ENCODE results near the gene ELP5.

DNA sequence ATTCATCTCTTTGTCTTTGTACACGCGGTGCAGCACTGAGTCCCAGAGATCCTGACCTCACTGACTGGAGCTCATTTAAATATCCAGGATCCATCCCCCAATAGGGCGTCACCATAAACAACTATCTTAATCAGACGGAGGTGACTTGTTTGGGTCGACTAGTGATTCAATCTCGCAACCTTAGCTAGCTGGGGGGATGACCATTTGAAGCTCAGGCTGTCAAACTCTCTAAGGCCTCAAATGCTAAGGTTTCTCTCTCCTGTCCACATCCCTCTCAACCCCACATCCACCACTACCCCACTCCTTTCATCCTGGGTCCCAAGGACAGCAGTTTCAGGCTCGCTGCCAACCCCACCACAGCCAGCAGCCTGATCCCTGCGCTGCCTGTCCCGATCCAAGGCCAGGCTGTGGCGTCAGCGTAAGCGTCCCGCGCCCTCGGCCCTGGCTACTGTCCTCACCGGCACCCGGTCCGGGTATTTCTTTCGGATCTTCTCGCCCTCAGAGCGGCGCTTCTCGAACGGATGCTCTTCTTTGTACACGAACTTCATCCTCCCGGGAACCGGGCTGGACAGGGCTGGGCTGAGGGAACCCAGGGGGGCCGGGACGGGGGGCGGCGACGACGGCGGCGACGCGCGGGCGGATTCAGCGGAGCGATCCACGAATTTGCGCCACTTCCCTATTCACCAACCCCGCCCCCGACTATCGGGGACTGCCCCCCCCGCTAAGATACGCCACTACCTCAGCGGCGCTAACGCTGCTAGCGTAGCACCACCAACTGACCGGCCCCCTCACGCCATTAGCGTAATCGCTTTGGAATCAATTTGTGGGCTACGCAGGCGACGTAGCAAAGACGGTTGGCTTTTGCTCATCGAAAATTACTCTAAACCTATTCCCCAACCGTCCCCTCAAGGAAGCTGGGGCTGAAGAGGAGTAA is 10.0 kb upstream of the ELP5 start, which contains the start of gene GABARAP:
- TF ChIP-seq, protein P1, sequence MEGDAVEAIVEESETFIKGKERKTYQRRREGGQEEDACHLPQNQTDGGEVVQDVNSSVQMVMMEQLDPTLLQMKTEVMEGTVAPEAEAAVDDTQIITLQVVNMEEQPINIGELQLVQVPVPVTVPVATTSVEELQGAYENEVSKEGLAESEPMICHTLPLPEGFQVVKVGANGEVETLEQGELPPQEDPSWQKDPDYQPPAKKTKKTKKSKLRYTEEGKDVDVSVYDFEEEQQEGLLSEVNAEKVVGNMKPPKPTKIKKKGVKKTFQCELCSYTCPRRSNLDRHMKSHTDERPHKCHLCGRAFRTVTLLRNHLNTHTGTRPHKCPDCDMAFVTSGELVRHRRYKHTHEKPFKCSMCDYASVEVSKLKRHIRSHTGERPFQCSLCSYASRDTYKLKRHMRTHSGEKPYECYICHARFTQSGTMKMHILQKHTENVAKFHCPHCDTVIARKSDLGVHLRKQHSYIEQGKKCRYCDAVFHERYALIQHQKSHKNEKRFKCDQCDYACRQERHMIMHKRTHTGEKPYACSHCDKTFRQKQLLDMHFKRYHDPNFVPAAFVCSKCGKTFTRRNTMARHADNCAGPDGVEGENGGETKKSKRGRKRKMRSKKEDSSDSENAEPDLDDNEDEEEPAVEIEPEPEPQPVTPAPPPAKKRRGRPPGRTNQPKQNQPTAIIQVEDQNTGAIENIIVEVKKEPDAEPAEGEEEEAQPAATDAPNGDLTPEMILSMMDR (IDR thresholded peaks at IDR 0.05; ENCODE audit: extremely low read depth in 1 of 2, insufficient read depth in 1 of 2, low read depth in 1 of 2, low read length in 2 of 2): no peak
- peak; percentile 60 for TF ChIP-seq POLR2A (IDR thresholded peaks at IDR 0.05; ENCODE audit: low read depth, low read length)
- TF ChIP-seq MYC (IDR thresholded peaks at IDR 0.05; ENCODE audit: low read depth, low read length): no peak
- TF ChIP-seq, protein P2, sequence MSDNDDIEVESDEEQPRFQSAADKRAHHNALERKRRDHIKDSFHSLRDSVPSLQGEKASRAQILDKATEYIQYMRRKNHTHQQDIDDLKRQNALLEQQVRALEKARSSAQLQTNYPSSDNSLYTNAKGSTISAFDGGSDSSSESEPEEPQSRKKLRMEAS (IDR thresholded peaks at IDR 0.05; ENCODE audit: insufficient read depth, insufficient read length): no peak
- no peak for TF ChIP-seq EZH2 (IDR thresholded peaks at IDR 0.05; ENCODE audit: borderline replicate concordance, low read depth, low read length, severe bottlenecking)
- TF ChIP-seq POLR2AphosphoS5 (IDR thresholded peaks at IDR 0.05; ENCODE audit: insufficient read depth, low read depth, low read length): peak; percentile 54
- TF ChIP-seq JUN (IDR thresholded peaks at IDR 0.05; ENCODE audit: borderline replicate concordance, insufficient read depth, insufficient read length, low read depth): no peak
